Breast epithelium (tissue), 3 donors: ENCODE results near the gene SLC25A44.

ENCODE experiments used
- POLR2A ChIP-seq: fragments of 450-650 bp; IDR thresholded peaks from one replicate; pipeline ENCODE4 v1.6.1; 2016; ENCODE audit warnings: antibody characterized with exemption, mild to moderate bottlenecking, moderate library complexity
- POLR2AphosphoS5 ChIP-seq, 3 donors: sonication (generic); formaldehyde crosslinking; IDR thresholded peaks; one replicate each; pipeline ENCODE4 v1.6.1; 2017; ENCODE audit warnings: antibody characterized with exemption in 3 of 3
- TF ChIP-seq, protein P1 (sequence below), 3 donors: fragments of 450-650 bp; IDR thresholded peaks; one replicate each; pipeline ENCODE4 v1.5.1; 2016 to 2017; ENCODE audit warnings: antibody characterized with exemption in 3 of 3, mild to moderate bottlenecking in 3 of 3, moderate library complexity in 3 of 3

- TF ChIP-seq, protein P1, sequence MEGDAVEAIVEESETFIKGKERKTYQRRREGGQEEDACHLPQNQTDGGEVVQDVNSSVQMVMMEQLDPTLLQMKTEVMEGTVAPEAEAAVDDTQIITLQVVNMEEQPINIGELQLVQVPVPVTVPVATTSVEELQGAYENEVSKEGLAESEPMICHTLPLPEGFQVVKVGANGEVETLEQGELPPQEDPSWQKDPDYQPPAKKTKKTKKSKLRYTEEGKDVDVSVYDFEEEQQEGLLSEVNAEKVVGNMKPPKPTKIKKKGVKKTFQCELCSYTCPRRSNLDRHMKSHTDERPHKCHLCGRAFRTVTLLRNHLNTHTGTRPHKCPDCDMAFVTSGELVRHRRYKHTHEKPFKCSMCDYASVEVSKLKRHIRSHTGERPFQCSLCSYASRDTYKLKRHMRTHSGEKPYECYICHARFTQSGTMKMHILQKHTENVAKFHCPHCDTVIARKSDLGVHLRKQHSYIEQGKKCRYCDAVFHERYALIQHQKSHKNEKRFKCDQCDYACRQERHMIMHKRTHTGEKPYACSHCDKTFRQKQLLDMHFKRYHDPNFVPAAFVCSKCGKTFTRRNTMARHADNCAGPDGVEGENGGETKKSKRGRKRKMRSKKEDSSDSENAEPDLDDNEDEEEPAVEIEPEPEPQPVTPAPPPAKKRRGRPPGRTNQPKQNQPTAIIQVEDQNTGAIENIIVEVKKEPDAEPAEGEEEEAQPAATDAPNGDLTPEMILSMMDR (IDR thresholded peaks at IDR 0.05) = no peak
- TF ChIP-seq POLR2AphosphoS5 (IDR thresholded peaks at IDR 0.05) (no peak), POLR2A (no peak)
These were observed 47.5 kb downstream of the SLC25A44 start for GRCh38 chr1:156241311-156241811.
